ENCODE data around the gene NFIA.

NFIA gene

GRCh38 chr1:61183471-61184039, 101.2 kb downstream of the NFIA start:
- no peak for DNase-seq (ENCODE audit: low read depth)

GRCh38 chr1:61184040-61184713, 101.8 kb downstream of the NFIA start:
- no peak for DNase-seq (ENCODE audit: low read depth)

GRCh38 chr1:61184714-61185106, 102.3 kb downstream of the NFIA start:
- DNase-seq (ENCODE audit: low read depth) = no peak

GRCh38 chr1:61186753-61187152, 104.4 kb downstream of the NFIA start:
- DNase-seq (ENCODE audit: low read depth) = no peak

GRCh38 chr1:61187352-61188086, 105.2 kb downstream of the NFIA start:
- no peak for DNase-seq (ENCODE audit: low read depth)

GRCh38 chr1:61190153-61190552, 107.8 kb downstream of the NFIA start:
- DNase-seq (ENCODE audit: low read depth) = no peak

- DNase-seq (ENCODE audit: low read depth) = no peak
These were observed 108.5 kb downstream of the NFIA start for GRCh38 chr1:61190618-61191432.

GRCh38 chr1:61191433-61191720, 109.0 kb downstream of the NFIA start:
- no peak for DNase-seq (ENCODE audit: low read depth)

- no peak for DNase-seq (ENCODE audit: low read depth)
These were observed 110.4 kb downstream of the NFIA start for GRCh38 chr1:61192663-61193330.

GRCh38 chr1:61193808-61194207, 111.4 kb downstream of the NFIA start:
- no peak for DNase-seq (ENCODE audit: low read depth)

- no peak for DNase-seq (ENCODE audit: low read depth)
These were observed 116.2 kb downstream of the NFIA start for GRCh38 chr1:61198554-61198953.

GRCh38 chr1:61201035-61201434, 118.7 kb downstream of the NFIA start:
- DNase-seq (ENCODE audit: low read depth) = no peak

- DNase-seq (ENCODE audit: low read depth) = no peak
These were observed 120.7 kb downstream of the NFIA start for GRCh38 chr1:61202854-61203598.

GRCh38 chr1:61204528-61204927, 122.2 kb downstream of the NFIA start:
- no peak for DNase-seq (ENCODE audit: low read depth)

- no peak for DNase-seq (ENCODE audit: low read depth)
These were observed 125.1 kb downstream of the NFIA start for GRCh38 chr1:61207416-61207815.

GRCh38 chr1:61208172-61208571, 125.8 kb downstream of the NFIA start:
- no peak for DNase-seq (ENCODE audit: low read depth)

- DNase-seq (ENCODE audit: low read depth) = no peak
These were observed 126.5 kb downstream of the NFIA start for GRCh38 chr1:61208831-61209230.

- no peak for DNase-seq (ENCODE audit: low read depth)
These were observed 128.2 kb downstream of the NFIA start for GRCh38 chr1:61210435-61211154.

- no peak for DNase-seq (ENCODE audit: low read depth)
These were observed 131.1 kb downstream of the NFIA start for GRCh38 chr1:61213245-61214011.

GRCh38 chr1:61215119-61215518, 132.8 kb downstream of the NFIA start:
- no peak for DNase-seq (ENCODE audit: low read depth)

Measured in stimulated activated CD4-positive, alpha-beta T cell treated with anti-CD3 and anti-CD28 coated beads, Interleukin-2, amount 100 ng/mL, for 4 hours (primary cell).